ENCODE results near the gene PRMT6.

The PRMT6 gene

DNA sequence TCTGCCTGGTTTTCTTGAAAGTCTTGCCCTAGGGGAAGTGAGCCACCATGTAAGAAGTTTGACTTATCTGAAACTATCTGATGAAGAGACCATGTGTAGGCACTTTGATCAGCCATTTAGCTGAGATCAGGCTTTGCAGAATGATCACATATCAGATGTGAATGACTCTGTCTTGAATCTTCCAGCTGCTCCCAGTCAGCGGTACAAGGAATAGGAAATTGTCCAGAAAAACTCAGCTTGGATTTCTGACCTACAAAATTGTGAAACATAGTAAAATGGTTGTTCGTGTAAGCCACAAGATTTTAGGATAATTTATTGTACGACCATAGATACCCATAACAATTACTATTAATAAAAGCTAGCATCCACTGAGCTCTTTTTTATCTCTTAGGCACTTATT lies 42.5 kb downstream of the PRMT6 start:
- TF ChIP-seq, protein P1, sequence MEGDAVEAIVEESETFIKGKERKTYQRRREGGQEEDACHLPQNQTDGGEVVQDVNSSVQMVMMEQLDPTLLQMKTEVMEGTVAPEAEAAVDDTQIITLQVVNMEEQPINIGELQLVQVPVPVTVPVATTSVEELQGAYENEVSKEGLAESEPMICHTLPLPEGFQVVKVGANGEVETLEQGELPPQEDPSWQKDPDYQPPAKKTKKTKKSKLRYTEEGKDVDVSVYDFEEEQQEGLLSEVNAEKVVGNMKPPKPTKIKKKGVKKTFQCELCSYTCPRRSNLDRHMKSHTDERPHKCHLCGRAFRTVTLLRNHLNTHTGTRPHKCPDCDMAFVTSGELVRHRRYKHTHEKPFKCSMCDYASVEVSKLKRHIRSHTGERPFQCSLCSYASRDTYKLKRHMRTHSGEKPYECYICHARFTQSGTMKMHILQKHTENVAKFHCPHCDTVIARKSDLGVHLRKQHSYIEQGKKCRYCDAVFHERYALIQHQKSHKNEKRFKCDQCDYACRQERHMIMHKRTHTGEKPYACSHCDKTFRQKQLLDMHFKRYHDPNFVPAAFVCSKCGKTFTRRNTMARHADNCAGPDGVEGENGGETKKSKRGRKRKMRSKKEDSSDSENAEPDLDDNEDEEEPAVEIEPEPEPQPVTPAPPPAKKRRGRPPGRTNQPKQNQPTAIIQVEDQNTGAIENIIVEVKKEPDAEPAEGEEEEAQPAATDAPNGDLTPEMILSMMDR (IDR thresholded peaks at IDR 0.05; ENCODE audit: low read depth, low read length), result no peak
- H3K4me3 ChIP-seq (ENCODE audit: low read depth, low read length), result no peak overlapping the region
- H3K27ac ChIP-seq, result no peak overlapping the region
- H3K9me3 ChIP-seq (ENCODE audit: severe bottlenecking), result no peaks in the 10 kb centered on the region
- H3K27me3 ChIP-seq (ENCODE audit: insufficient read depth, low read depth, severe bottlenecking), result no peaks in the 10 kb centered on the region
- no peak for DNase-seq
- H3K36me3 ChIP-seq, result no peaks in the 10 kb centered on the region

DNA sequence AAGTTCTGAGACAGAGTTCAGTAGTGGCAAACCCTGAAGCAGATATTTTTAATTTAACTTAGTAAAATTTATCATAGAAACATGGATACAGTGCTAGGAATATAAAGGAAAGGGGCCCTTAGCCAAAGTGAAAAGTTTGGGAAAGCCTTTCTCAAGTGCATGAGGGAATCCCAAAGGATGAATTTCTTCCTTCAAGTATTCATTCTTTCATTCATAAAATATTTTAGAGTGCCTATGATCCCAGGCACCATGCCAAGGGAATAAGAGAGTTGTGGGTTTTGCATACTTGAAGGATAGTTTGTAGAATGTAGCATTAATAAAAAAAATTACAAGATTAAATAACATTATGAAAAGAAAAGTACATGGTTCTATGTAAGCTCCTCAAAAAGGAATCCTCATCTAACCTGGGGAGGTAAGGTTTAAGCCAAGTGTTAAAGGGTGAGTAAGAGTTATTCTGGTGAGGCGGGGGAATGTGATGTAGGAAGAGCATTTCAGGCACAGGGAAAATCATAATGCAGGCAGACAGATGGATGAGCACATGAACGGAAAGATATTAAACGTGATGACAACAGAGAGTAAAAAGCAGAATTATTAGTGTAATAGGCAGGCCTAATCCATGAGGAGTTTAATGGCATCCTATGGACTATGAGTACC lies 44.0 kb downstream of the PRMT6 start:
- no peak for DNase-seq
- TF ChIP-seq, protein P1 (IDR thresholded peaks at IDR 0.05; ENCODE audit: low read depth, low read length), result no peak
- Histone ChIP-seq H3K4me3 (ENCODE audit: low read depth, low read length) (no peak overlapping the region), H3K9me3 (ENCODE audit: severe bottlenecking) (no peaks in the 10 kb centered on the region), H3K27me3 (ENCODE audit: insufficient read depth, low read depth, severe bottlenecking) (no peaks in the 10 kb centered on the region), H3K36me3 (no peaks in the 10 kb centered on the region), H3K27ac (no peak overlapping the region)

DNA sequence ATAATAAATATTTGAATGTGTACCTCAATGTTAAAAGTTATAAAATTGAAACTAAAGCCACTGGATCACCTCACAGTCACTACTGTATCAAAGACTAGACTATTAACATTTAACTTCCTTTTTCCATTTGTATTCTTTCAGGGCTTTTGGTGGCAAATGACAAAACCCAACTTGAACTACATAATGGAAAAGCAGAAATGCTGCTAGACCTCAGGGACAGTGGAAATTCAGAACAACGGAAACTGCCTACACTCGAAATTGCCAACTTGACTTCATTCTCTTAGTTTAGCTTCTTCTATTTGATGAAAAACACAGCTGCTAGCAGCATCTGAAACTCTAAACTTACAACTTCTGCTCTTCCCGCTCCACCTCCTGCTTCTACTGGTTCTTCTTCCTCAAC lies 49.4 kb downstream of the PRMT6 start:
- H3K27me3 ChIP-seq (ENCODE audit: insufficient read depth, low read depth, severe bottlenecking), result no peaks in the 10 kb centered on the region
- H3K27ac ChIP-seq, result no peak overlapping the region
- H3K9me3 ChIP-seq (ENCODE audit: severe bottlenecking), result no peaks in the 10 kb centered on the region
- DNase-seq, result no peak
- TF ChIP-seq, protein P1 (IDR thresholded peaks at IDR 0.05; ENCODE audit: low read depth, low read length), result no peak
- no peak overlapping the region for H3K4me3 ChIP-seq (ENCODE audit: low read depth, low read length)
- no peaks in the 10 kb centered on the region for H3K36me3 ChIP-seq

All from WERI-Rb-1 (cell line).